HS-5 (cell line): Measurements from ENCODE around the gene SLCO3A1.

Experiments used
- DNase-seq: peaks from one replicate; pipeline ENCODE4 v3.0.0-alpha.2; 2012; ENCODE audit warnings: low read depth

SLCO3A1 gene

GRCh38 chr15:92101708-92102394, 248.3 kb downstream of the SLCO3A1 start:
- no peak for DNase-seq

GRCh38 chr15:92102395-92102755, 248.9 kb downstream of the SLCO3A1 start:
- no peak for DNase-seq

GRCh38 chr15:92104072-92104471, 250.6 kb downstream of the SLCO3A1 start:
- DNase-seq = no peak

- DNase-seq = no peak
Observed at GRCh38 chr15:92105611-92106010, 252.1 kb downstream of the SLCO3A1 start.

- DNase-seq = no peak
Observed at GRCh38 chr15:92107510-92107909, 254.0 kb downstream of the SLCO3A1 start.

GRCh38 chr15:92109191-92109873, 255.8 kb downstream of the SLCO3A1 start:
- DNase-seq = no peak

GRCh38 chr15:92111291-92111690, 257.8 kb downstream of the SLCO3A1 start:
- no peak for DNase-seq

- no peak for DNase-seq
Observed at GRCh38 chr15:92111751-92112150, 258.2 kb downstream of the SLCO3A1 start.

GRCh38 chr15:92112180-92112579, 258.7 kb downstream of the SLCO3A1 start:
- no peak for DNase-seq

GRCh38 chr15:92112711-92113110, 259.2 kb downstream of the SLCO3A1 start:
- DNase-seq = no peak

GRCh38 chr15:92113832-92114231, 260.3 kb downstream of the SLCO3A1 start:
- no peak for DNase-seq

- no peak for DNase-seq
Observed at GRCh38 chr15:92115834-92116233, 262.3 kb downstream of the SLCO3A1 start.

GRCh38 chr15:92116330-92116729, 262.8 kb downstream of the SLCO3A1 start:
- no peak for DNase-seq

- DNase-seq = no peak
Observed at GRCh38 chr15:92117261-92117731, 263.8 kb downstream of the SLCO3A1 start.

GRCh38 chr15:92118162-92118935, 264.8 kb downstream of the SLCO3A1 start:
- DNase-seq = no peak

GRCh38 chr15:92118936-92119325, 265.4 kb downstream of the SLCO3A1 start:
- DNase-seq = no peak

- DNase-seq = no peak
Observed at GRCh38 chr15:92120094-92120795, 266.7 kb downstream of the SLCO3A1 start.

- DNase-seq = no peak
Observed at GRCh38 chr15:92121047-92121446, 267.5 kb downstream of the SLCO3A1 start.

- DNase-seq = no peak
Observed at GRCh38 chr15:92122259-92122658, 268.8 kb downstream of the SLCO3A1 start.

GRCh38 chr15:92123962-92124656, 270.6 kb downstream of the SLCO3A1 start:
- DNase-seq = no peak

- DNase-seq = no peak
Observed at GRCh38 chr15:92124657-92125010, 271.1 kb downstream of the SLCO3A1 start.

GRCh38 chr15:92128788-92129187, 275.3 kb downstream of the SLCO3A1 start:
- DNase-seq = no peak
